Testis (tissue), 3 donors: ENCODE data around the gene MYRF. TPM values are rescaled to one million over a fixed set of nuclear protein-coding genes. Genes with fewer than 3 reads are reported as not detected.

ENCODE experiments used
- DNase-seq: peaks from one replicate; pipeline ENCODE4 v3.0.0-alpha.2; 2019
- H3K27ac ChIP-seq, 2 donors: fragments of 200-600 bp; sonication (generic); one replicate each; pipeline ENCODE4 v1.5.1; 2019
- H3K27me3 ChIP-seq: fragments of 200-600 bp; sonication (generic); one replicate; pipeline ENCODE4 v1.5.1; 2019
- H3K36me3 ChIP-seq: fragments of 200-600 bp; sonication (generic); one replicate; pipeline ENCODE4 v1.5.1; 2017; ENCODE audit warnings: low read depth; ENCODE audit errors: missing control alignments
- H3K4me1 ChIP-seq: fragments of 200-600 bp; sonication (generic); one replicate; pipeline ENCODE4 v1.5.1; 2019
- H3K4me3 ChIP-seq, 2 donors: fragments of 200-600 bp; sonication (generic); one replicate each; pipeline ENCODE4 v1.5.1; 2017 to 2019
- H3K9me3 ChIP-seq: fragments of 200-600 bp; sonication (generic); one replicate; pipeline ENCODE4 v1.5.1; 2017
- CTCF ChIP-seq, 3 experiments: fragments of 450-650 bp in 2 of 3; fragments of 200-600 bp in 1 of 3; sonication (generic) in 1 of 3; IDR thresholded peaks; one replicate each; pipeline ENCODE4 v1.5.1; 2016 to 2019; ENCODE audit warnings: antibody characterized with exemption in 3 of 3, mild to moderate bottlenecking in 2 of 3, moderate library complexity in 1 of 3
- POLR2A ChIP-seq: fragments of 450-650 bp; IDR thresholded peaks from one replicate; pipeline ENCODE4 v1.6.1; 2017; ENCODE audit warnings: antibody characterized with exemption, mild to moderate bottlenecking, moderate library complexity
- WGBS, 2 donors: methylation state at CpG; one replicate each; pipeline ENCODE4 v1.1.5; 2018; 5-methylcytosine and 5-hydroxymethylcytosine counted together
- intact Hi-C: fragments of 100-400 bp; cut with DNase I; formaldehyde crosslinking; loops from one replicate; pipeline ENCODE4 v1.15.1; 2023; ENCODE audit warnings: low total_unique reads
- polyA plus RNA-seq: library from polyadenylated mRNA; stranded (reverse); fragments of 350-450 nt; fragmentation: Illumina TruSeq; extraction: RNeasy Lipid Tissue Mini Kit (QIAGEN cat#74804); gene quantifications from one replicate; pipeline ENCODE4 v1.2.3, GENCODE V29; 2014; ENCODE audit warnings: low read depth, low replicate concordance; ENCODE audit not compliant: insufficient read depth
- total RNA-seq, 2 donors: library from RNA; depleted of rRNA; stranded (reverse); fragments of >200 nt; gene quantifications; one replicate each; pipeline ENCODE4 v1.2.3, GENCODE V29; 2016

MYRF gene
- total and polyA plus RNA-seq, 3 donors from 2014 or later: 9.2 to 15.2 (median 10.7) TPM

DNA sequence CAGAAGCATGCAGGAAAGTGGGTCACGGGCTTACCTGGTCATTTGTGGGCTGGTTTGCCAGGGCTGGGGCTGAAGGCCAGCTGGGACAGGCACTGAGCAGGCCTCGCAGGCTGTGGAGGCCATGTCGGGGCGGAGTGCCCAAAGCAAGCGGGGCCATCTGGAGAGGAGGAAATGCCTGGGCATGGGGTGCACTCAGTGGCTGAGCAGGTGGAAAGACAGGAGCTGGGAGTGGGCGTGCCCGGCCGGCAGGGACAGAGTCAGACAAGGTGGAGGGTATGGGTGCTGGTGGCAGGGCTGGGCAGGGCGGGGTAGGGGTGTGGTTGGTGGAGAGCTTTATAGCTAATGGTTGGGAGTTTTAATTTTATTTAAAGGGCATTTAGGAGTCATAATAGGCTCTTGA lies 44.9 kb upstream of the MYRF start:
- intact Hi-C loops: no loop called here
- 91 to 95% methylated on average over 9 of the region's 9 CpGs for WGBS, 2 donors
- H3K27ac ChIP-seq: no peak overlapping the region
- H3K4me3 ChIP-seq: no peak overlapping the region
- no peak for DNase-seq
- no peaks in the 10 kb centered on the region for H3K36me3 ChIP-seq
- H3K27me3 ChIP-seq: no peaks in the 10 kb centered on the region
- H3K9me3 ChIP-seq: no peaks in the 10 kb centered on the region
- TF ChIP-seq CTCF (IDR thresholded peaks at IDR 0.05) (no peak), POLR2A (no peak)
- H3K4me1 ChIP-seq: peaks cover 3% of the 10 kb centered on the region

DNA sequence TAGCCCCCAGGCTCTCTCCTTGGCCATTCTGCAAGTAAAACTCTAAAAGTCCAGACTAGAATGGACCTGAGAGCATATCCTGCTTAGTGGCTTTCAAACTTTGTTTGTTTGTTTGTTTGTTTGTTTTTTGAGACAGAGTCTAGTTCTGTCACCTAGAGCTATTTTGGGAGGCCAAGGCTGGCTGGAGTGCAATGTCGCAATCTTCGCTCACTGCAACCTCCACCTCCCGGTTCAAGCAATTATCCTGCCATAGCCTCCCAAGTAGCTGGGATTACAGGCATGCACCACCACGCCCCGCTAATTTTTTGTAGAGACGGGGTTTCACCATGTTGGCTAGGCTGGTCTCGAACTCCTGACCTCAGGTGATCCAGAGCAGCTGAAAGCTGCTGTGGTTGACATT lies 43.3 kb upstream of the MYRF start:
- 96 to 100% methylated on average over 7 of the region's 7 CpGs for WGBS, 2 donors
- intact Hi-C loops: no loop called here
- Histone ChIP-seq H3K4me1 (peaks cover 3% of the 10 kb centered on the region), H3K27me3 (no peaks in the 10 kb centered on the region), H3K4me3 (no peak overlapping the region), H3K27ac (no peak overlapping the region), H3K9me3 (no peaks in the 10 kb centered on the region), H3K36me3 (no peaks in the 10 kb centered on the region)
- no peak for DNase-seq
- TF ChIP-seq CTCF (IDR thresholded peaks at IDR 0.05): no peak
- no peak for TF ChIP-seq POLR2A

GRCh38 chr11:61709572-61709971 lies 42.9 kb upstream of the MYRF start:
- no peaks in the 10 kb centered on the region for H3K36me3 ChIP-seq
- TF ChIP-seq POLR2A (no peak), CTCF (IDR thresholded peaks at IDR 0.05) (no peak)
- H3K4me3 ChIP-seq: no peak overlapping the region
- no peaks in the 10 kb centered on the region for H3K27me3 ChIP-seq
- intact Hi-C loops: no loop called here
- no peaks in the 10 kb centered on the region for H3K9me3 ChIP-seq
- 87 to 91% methylated on average over 4 to 7 of the region's 7 CpGs for WGBS, 2 donors
- DNase-seq: no peak
- H3K4me1 ChIP-seq: peaks cover 3% of the 10 kb centered on the region
- H3K27ac ChIP-seq: no peak overlapping the region

DNA sequence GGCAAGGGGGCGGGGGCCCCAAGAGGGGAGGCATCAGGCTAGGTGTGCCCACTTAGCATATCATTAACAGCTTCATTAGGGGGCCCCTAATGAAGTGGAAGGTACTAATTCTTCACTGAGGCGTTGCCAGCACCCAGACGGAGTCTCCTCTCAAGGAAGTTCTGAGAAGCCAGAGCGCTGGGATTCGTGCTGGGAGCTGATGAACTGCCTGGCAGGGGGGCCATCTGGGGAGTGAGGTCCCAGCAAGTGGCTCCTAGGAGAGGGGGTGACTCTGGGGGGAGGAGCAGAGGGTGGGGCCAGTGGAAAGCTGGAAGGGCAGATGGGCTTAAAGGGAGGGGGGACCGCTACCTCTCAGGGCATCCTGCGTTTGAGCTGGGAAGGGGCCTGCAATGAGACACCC lies 42.4 kb upstream of the MYRF start:
- intact Hi-C loops: no loop called here
- no peaks in the 10 kb centered on the region for H3K27me3 ChIP-seq
- WGBS, 2 donors: 76 to 78% methylated on average over 6 to 7 of the region's 7 CpGs
- TF ChIP-seq CTCF (IDR thresholded peaks at IDR 0.05): no peak
- no peaks in the 10 kb centered on the region for H3K36me3 ChIP-seq
- DNase-seq: no peak
- H3K27ac ChIP-seq: no peak overlapping the region
- H3K9me3 ChIP-seq: no peaks in the 10 kb centered on the region
- peaks cover 3% of the 10 kb centered on the region for H3K4me1 ChIP-seq
- no peak overlapping the region for H3K4me3 ChIP-seq

- WGBS, 2 donors: 93% methylated on average over 13 to 14 of the region's 14 CpGs
- Histone ChIP-seq H3K36me3 (no peaks in the 10 kb centered on the region), H3K4me3 (no peak overlapping the region), H3K4me1 (peaks cover 3% of the 10 kb centered on the region), H3K27ac (no peak overlapping the region), H3K9me3 (no peaks in the 10 kb centered on the region), H3K27me3 (no peaks in the 10 kb centered on the region)
- TF ChIP-seq POLR2A: no peak
- TF ChIP-seq CTCF (IDR thresholded peaks at IDR 0.05): no peak
- intact Hi-C loops: no loop called here
- no peak for DNase-seq
Measured at GRCh38 chr11:61711037-61711436, 41.4 kb upstream of the MYRF start.
